Measurements from ENCODE around the gene COL13A1.
A peak's percentile ranks its signal among the peaks of the same experiment; 100 is the strongest.

COL13A1 gene

GRCh38 chr10:69801094-69801433 is 642 bp upstream of the COL13A1 start:
- TF ChIP-seq POLR2A (IDR thresholded peaks at IDR 0.05; ENCODE audit: low read depth, low read length): no peak
- no peak for FAIRE-seq
- peak; percentile 78 for DNase-seq (ENCODE audit: insufficient read length, low spot score)

GRCh38 chr10:69802424-69803161 is 887 bp downstream of the COL13A1 start:
- TF ChIP-seq POLR2A (IDR thresholded peaks at IDR 0.05; ENCODE audit: low read depth, low read length): no peak
- FAIRE-seq (no peak), DNase-seq (ENCODE audit: insufficient read length, low spot score) (no peak)

- TF ChIP-seq POLR2A (IDR thresholded peaks at IDR 0.05; ENCODE audit: low read depth, low read length): no peak
- FAIRE-seq (no peak), DNase-seq (ENCODE audit: insufficient read length, low spot score) (no peak)
Measured at GRCh38 chr10:69803809-69804208, 2.1 kb downstream of the COL13A1 start.

GRCh38 chr10:69804775-69805174 is 3.1 kb downstream of the COL13A1 start:
- TF ChIP-seq POLR2A (IDR thresholded peaks at IDR 0.05; ENCODE audit: low read depth, low read length): no peak
- no peak for FAIRE-seq
- DNase-seq (ENCODE audit: insufficient read length, low spot score): no peak

GRCh38 chr10:69807122-69807521 is 5.4 kb downstream of the COL13A1 start:
- FAIRE-seq: peak; percentile 70

GRCh38 chr10:69807696-69808095 is 6.0 kb downstream of the COL13A1 start:
- DNase-seq (ENCODE audit: insufficient read length, low spot score) (no peak), FAIRE-seq (no peak)
- TF ChIP-seq POLR2A (IDR thresholded peaks at IDR 0.05; ENCODE audit: low read depth, low read length): no peak

More at GRCh38 chr10:69807122-69807521, 5.4 kb downstream of the COL13A1 start:
- no peak for TF ChIP-seq POLR2A (IDR thresholded peaks at IDR 0.05; ENCODE audit: low read depth, low read length)
- DNase-seq (ENCODE audit: insufficient read length, low spot score): peak; percentile 88

- FAIRE-seq (no peak), DNase-seq (ENCODE audit: insufficient read length, low spot score) (no peak)
- TF ChIP-seq POLR2A (IDR thresholded peaks at IDR 0.05; ENCODE audit: low read depth, low read length): no peak
Measured at GRCh38 chr10:69809318-69809717, 7.6 kb downstream of the COL13A1 start.

GRCh38 chr10:69810097-69810496 is 8.4 kb downstream of the COL13A1 start:
- FAIRE-seq (no peak), DNase-seq (ENCODE audit: insufficient read length, low spot score) (no peak)
- no peak for TF ChIP-seq POLR2A (IDR thresholded peaks at IDR 0.05; ENCODE audit: low read depth, low read length)

GRCh38 chr10:69810675-69811397 is 9.1 kb downstream of the COL13A1 start:
- DNase-seq (ENCODE audit: insufficient read length, low spot score) (no peak), FAIRE-seq (no peak)
- TF ChIP-seq POLR2A (IDR thresholded peaks at IDR 0.05; ENCODE audit: low read depth, low read length): no peak

GRCh38 chr10:69813632-69814031 is 11.9 kb downstream of the COL13A1 start:
- FAIRE-seq (no peak), DNase-seq (ENCODE audit: insufficient read length, low spot score) (no peak)
- no peak for TF ChIP-seq POLR2A (IDR thresholded peaks at IDR 0.05; ENCODE audit: low read depth, low read length)

- DNase-seq (ENCODE audit: insufficient read length, low spot score) (no peak), FAIRE-seq (no peak)
- no peak for TF ChIP-seq POLR2A (IDR thresholded peaks at IDR 0.05; ENCODE audit: low read depth, low read length)
Measured at GRCh38 chr10:69814251-69814650, 12.5 kb downstream of the COL13A1 start.

GRCh38 chr10:69815104-69815503 is 13.4 kb downstream of the COL13A1 start:
- no peak for DNase-seq (ENCODE audit: insufficient read length, low spot score)
- no peak for FAIRE-seq
- TF ChIP-seq POLR2A (IDR thresholded peaks at IDR 0.05; ENCODE audit: low read depth, low read length): no peak

- DNase-seq (ENCODE audit: insufficient read length, low spot score): no peak
- FAIRE-seq: no peak
Measured at GRCh38 chr10:69816521-69816920, 14.8 kb downstream of the COL13A1 start.

GRCh38 chr10:69817078-69817581 is 15.4 kb downstream of the COL13A1 start:
- no peak for FAIRE-seq
- DNase-seq (ENCODE audit: insufficient read length, low spot score): no peak
- TF ChIP-seq POLR2A (IDR thresholded peaks at IDR 0.05; ENCODE audit: low read depth, low read length): no peak

More at GRCh38 chr10:69816521-69816920, 14.8 kb downstream of the COL13A1 start:
- TF ChIP-seq POLR2A (IDR thresholded peaks at IDR 0.05; ENCODE audit: low read depth, low read length): no peak

Measured in H54 (cell line).